SK-N-SH (cell line): ENCODE results near the gene ERH.

ENCODE experiments used
- CTCF ChIP-seq: fragments of 200-600 bp; sonication (generic); IDR thresholded peaks from 2 replicates; pipeline ENCODE4 v1.6.1; 2017; ENCODE audit warnings: antibody characterized with exemption, mild to moderate bottlenecking, moderate library complexity
- EP300 ChIP-seq, 2 experiments: IDR thresholded peaks; 2 replicates each; pipeline versions ENCODE4 v1.4.0 to v1.6.1; 2012; ENCODE audit warnings: borderline replicate concordance in 1 of 2, low read depth in 1 of 2, low read length in 1 of 2
- EZH2phosphoT487 ChIP-seq: fragments of 200-600 bp; sonication (generic); IDR thresholded peaks from 2 replicates; pipeline ENCODE4 v1.6.1; 2017; ENCODE audit warnings: low read depth, mixed run types, mild to moderate bottlenecking, antibody characterized with exemption, moderate library complexity, borderline replicate concordance
- RAD21 ChIP-seq: IDR thresholded peaks from 2 replicates; pipeline ENCODE4 v1.6.1; 2012; ENCODE audit warnings: mild to moderate bottlenecking, low read length
- REST ChIP-seq: IDR thresholded peaks from 2 replicates; pipeline ENCODE4 v1.6.1; 2012; ENCODE audit warnings: mild to moderate bottlenecking, low read depth, low read length, moderate library complexity
- TCF12 ChIP-seq: IDR thresholded peaks from 2 replicates; pipeline ENCODE4 v1.4.0; 2012

- TF ChIP-seq EZH2phosphoT487 = no peak
- TF ChIP-seq RAD21 = no peak
- TF ChIP-seq REST = no peak
- no peak for TF ChIP-seq EP300 (IDR thresholded peaks at IDR 0.05; ENCODE audit: borderline replicate concordance in 1 of 2, low read depth in 1 of 2, low read length in 1 of 2)
- no peak for TF ChIP-seq CTCF
- no peak for TF ChIP-seq TCF12
Measured at GRCh38 chr14:69373104-69373503, 25.0 kb downstream of the ERH start.
